NCI-H748 (cell line): ENCODE results near the gene OR10T2.
"Not testable (repeated sequence)": the region's sequence is repeated elsewhere in the genome, so short reads cannot be mapped to it uniquely, and the experiment has no call there.

Experiments used
- DNase-seq: peaks from one replicate; lab custom pipeline; 2025; ENCODE audit not compliant: unreplicated experiment; lab: John Stamatoyannopoulos, UW

The OR10T2 gene

DNA sequence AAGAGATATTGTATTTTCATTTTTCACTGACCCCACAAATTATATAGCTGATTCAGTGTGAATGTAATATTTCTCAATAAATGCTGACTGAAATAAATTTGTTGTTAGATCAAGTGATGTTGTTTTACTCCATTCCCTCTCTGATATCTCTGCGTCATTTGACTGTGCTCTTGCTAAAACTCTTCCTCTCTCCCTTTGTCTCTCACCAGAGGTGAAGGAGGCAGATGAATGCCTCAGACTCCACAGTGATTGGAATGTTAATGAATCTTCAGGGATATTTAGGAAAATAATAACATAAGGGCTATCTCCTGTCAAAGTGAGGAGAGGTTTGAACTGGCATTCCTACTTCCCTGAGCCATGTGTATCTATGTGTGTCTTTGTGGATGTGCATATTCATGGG lies 41.8 kb downstream of the OR10T2 start:
- no peak for DNase-seq

DNA sequence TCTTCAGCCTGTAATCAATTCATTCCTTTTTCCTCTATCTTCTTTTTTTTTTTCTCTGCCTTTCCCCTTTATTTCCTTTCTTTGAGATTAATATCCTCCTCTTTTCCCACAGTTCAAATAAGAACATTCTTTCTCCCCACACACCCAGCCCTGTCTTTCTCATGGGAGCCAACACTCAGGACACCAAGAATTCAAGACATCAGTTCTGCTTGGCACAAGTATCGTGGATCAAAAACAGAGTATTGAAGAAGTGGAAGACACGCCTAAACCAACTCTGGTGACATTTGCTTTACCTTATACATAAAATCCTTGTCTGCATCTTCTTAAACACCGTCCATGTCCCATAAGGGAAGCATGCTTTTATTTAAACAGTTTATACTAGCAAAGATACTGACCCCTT lies 42.6 kb downstream of the OR10T2 start:
- no peak for DNase-seq

DNA sequence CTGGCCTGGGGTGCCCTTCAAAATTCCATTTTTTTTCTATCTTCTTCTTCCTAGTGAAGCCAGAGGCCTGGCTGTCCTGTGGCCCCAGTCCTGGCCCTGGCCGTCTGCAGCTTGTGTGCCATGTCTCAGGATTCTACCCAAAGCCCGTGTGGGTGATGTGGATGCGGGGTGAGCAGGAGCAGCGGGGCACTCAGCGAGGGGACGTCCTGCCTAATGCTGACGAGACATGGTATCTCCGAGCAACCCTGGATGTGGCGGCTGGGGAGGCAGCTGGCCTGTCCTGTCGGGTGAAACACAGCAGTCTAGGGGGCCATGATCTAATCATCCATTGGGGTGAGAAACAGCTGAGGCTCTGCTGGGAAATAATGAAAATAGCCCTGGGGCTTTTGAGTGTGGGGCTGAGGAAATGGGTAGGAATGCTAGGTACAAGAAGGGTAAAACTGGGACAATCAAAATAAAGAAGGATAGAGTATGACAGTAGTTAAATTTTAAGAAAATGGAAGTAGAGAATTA lies 43.4 kb downstream of the OR10T2 start:
- DNase-seq, result no peak

DNA sequence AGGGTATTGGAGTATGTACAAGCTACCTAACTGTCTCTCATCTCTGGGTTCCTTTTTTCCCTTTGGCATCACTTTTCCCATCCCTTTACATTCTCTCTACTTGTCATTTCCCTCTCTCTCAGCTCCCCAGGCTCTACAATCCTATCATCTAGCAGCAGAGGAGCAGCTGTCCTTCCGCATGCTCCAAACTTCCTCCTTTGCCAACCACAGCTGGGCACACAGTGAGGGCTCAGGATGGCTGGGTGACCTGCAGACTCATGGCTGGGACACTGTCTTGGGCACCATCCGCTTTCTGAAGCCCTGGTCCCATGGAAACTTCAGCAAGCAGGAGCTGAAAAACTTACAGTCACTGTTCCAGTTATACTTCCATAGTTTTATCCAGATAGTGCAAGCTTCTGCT lies 45.0 kb downstream of the OR10T2 start:
- no peak for DNase-seq

DNA sequence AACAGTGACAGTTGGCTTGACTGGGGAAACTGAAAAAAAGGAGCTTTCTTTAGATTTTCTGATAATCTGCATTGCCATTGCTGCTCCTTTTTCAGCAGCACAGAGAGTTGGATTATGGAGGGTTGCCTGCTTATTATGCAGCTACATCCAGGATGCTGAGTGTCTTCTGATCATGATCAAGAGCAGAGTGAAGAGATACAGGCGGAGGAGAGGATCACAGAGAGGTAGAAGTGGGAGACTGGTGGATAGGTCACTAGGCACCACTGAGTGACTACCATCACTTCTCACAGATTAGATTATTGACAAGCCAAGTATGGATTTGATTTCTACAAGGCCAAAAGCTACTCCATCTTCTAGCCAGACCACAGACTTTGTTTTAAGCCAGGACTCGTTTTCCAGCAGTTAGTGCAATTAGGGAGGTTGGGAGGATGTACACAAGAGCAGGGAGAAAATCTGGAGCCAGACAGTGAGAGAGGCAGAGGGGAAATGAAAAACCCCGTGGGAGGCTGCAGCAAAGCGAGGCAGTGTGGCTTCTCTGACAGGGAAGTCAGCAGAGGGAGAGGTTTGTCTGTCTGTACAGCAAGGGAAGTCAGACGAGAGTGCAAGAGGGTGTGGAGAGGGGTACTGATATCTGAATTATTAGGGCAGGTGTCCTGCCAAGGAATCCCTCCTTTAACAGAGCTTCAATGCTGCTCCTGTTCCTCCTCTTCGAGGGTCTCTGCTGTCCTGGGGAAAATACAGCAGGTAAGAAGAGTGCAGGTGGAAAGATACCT lies 45.8 kb downstream of the OR10T2 start, which contains the start of gene CD1E:
Gene CD1E, plus strand, starts transcription at position 592 of the 773 bp plus-strand sequence. Its CDS starts 95 bp downstream, at position 687.
- DNase-seq, result no peak

DNA sequence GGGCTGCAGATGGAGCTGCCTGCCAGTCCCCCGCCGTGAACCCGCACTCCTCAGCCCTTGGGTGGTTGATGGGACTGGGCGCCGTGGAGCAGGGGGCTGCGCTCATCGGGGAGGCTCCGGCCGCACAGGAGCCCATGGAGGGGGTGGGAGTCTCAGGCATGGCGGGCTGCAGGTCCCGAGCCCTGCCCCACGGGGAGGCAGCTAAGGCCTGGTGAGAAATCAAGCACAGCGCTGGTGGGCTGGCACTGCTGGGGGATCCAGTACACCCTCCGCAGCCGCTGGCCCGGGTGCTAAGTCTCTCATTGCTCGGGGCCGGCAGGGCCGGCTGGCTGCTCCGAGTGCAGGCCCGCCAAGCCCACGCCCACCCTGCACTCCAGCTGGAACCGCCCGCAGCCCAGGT lies 50.3 kb downstream of the OR10T2 start:
- not testable (repeated sequence) for DNase-seq
